C1 segment of cervical spinal cord (tissue), 14 donors: ENCODE results near the gene RGS17.
A peak's percentile ranks its signal among the peaks of the same experiment; 100 is the strongest.
"Not testable (repeated sequence)": the region's sequence is repeated elsewhere in the genome, so short reads cannot be mapped to it uniquely, and the experiment has no call there.

Experiments used
- DNase-seq, 14 donors: peaks; one replicate each; lab custom pipeline; 2025; lab: John Stamatoyannopoulos, UW

RGS17 gene

DNA sequence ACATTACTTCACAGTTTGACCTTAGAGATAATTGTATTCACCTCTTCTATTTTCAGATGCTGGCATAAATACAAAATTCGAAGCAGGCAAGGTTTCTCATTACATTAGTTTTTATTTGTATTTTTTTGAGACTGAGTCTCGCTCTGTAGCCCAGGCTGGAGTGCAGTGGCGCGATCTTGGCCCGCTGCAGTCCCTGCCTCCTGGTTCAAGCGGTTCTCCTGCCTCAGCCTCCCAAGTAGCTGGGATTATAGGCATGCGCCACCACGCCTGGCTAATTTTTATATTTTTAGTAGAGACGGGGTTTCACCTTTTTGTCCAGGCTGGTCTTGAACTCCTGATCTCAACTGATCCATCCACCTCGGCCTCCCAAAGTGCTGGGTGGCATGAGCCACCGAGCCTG is 145.8 kb downstream of the RGS17 start:
- DNase-seq, result not testable (repeated sequence)

DNA sequence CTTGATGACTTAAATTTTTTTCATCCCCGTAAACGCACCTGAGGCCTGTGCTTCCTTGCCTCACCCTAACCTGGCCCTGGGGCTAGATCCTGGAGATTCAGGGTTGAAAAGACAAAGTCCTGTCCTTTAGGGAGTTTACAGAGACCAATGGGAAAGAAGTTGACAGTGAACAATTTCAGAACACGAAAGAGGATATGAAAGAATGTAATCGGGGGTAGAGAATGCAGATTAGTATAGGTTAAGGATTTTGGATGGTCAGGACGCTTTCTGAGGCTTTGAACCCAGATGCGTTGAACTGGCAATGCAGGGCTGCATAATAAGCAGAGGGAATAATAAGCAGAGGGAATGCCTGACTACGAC is 146.6 kb downstream of the RGS17 start:
- DNase-seq, result no peak

DNA sequence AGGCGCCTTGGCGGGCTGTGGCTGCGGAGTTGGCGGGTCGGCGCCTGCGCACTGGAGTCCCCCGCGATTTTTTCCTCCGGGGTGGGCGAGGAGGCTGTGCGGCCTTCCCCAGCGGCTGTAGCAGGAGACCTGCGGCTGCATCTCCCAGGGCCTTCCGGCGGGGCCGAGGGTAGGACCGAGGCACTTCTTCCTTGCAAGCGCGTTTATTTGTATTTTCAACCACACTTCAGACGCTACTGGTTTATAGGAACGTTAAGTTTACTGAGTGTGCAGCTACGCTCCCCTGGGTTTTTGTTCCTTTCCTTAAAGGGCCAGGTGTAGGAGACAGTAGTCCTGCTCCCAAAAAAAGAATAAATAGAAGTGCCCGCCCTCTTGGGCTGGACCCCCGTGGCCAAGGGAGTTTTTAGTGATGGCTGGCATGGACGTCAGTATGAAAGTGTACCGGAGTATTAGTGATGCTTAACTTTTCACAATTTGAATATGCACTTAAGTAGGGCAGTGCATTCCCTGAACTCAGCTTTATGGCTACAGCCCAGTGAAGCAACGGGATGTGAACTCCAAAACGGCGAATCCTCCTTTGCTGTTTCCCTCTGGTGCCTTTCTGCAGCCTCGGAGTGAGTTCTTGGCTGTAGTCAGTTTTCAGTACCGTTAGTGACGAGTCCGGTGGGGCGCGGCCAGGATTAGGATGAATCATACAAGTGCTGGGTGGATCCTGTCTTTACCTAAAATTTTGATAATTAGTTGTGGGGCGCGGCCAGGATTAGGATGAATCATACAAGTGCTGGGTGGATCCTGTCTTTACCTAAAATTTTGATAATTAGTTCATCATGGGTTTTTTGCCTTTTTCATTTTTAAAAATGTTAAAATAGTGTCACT is 147.2 kb downstream of the RGS17 start:
- peak in 11 of 14 donors; percentile 11 to 97 (median 62) for DNase-seq

DNA sequence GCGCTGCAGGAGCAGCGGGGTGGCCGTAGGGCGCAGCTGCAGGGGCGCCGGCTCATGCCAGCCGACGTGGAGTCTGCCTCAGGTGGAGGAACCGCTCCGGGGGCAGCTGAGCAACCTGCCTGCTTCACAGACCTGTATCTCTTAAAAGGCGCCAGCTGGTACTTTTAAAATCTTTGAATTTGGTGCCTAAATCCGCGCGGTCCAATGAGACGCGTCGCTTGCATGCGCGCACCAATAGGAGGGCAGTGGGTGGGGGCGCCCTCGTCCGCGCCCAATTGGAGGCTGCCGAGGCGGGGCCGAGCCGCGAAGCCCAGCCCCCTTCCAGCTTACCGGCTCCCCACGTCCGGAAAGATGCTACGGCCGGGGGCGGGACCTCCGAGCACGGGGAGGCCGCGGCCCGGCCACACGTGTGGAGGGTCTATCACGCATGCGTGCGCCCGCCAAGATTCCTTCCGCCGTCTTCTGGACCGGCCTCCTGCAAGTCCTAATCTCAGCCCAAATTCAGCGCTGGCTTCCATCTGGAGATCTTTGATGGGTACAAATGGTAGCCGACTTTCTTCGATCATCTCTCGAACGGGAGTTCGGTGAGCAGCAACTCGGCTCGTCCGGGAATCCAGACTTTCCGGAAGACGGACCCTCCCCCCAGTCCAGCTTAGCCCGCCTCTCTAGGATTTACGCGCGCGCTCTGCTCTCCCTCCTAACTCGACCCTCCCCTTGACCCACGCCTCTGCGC is 148.0 kb downstream of the RGS17 start, which contains the start of gene FBXO5:
TSS of gene FBXO5 (minus strand) at position 138 of the 733 bp plus-strand sequence. CDS start at position 56, 82 bp downstream.
- DNase-seq, result peak; percentile 52 to 98 (median 96)

DNA sequence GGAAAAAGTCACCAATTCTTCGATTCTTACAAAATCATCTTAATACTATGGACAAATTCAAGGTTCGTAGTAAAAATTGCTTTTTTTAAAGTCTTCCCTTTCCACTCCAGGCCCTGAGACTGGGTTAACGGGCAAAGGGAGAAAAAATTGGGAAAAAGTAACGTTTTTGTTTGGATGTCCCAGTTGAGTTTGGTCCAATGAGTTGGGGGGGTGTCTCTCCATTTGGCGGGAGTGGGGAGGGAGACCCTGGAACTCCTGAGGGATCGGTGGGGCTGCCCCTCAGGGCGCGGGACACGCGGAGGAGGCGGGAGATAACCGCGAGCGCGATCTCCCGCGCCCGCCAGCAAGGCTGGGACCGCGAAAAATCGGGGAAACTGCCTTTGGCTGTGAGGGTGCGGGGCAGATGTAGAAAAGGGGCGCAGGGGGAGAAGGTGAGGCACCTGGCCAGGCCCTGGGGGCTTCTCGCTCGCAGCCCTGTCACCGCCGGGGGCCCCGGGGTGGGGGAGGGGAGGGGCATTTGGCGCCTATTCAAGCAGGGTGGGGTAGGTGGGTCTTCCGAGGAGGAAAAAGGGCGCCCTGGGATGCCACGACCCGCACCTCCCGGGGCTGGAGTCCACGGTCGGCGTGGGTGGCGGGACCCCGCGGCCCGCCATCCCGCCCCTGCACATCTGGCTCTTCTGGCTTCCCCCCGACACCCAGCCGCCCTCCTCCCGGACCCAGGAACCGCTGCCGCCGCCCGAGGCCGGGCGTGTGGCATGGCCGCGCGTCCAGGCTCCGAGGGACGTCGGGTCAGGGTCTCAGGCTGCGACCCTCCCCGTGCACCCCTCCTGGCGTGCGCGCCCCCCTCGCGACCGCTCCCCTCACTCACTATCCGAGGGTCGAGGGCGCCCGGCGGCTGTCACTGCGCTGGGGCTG is 148.8 kb downstream of the RGS17 start:
- DNase-seq, result peak in 1 of 14 donors; percentile 5

DNA sequence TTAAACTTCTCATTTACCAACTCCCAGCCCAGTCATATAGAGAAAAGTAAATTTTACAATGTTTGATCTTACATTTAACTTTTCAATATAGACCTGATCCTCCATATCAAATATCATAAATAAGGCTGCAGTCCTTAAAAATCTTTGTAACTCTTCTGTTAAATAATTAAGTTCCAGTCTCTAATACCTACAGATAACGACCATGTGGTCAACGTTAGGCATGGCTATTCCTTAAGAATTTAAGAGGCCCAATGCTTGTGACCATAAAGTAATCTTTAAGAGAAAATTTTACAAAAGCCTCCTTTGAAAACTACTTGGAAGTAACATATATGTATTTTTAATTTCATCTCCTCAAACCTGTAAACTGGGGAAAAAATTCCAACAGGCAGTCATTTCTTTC is 149.9 kb downstream of the RGS17 start:
- DNase-seq, result no peak

DNA sequence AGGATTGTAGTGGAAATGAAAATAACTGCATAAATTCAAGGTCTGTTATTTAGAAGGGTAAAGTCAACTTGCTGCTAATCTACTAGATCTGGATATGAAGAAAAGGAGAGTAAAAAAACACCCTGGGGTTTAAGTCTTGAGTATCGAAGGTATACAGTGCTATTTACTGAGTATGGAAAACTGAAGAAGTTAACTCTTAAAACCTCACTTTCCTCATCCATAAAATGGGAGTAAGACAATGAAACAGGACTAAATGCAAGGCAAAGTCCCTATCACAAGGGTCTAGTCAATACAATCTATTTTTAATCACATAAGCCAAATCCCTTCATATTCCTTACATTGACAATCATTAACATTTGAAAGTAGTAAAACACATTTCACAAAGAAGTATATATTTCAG is 150.4 kb downstream of the RGS17 start:
- no peak for DNase-seq

DNA sequence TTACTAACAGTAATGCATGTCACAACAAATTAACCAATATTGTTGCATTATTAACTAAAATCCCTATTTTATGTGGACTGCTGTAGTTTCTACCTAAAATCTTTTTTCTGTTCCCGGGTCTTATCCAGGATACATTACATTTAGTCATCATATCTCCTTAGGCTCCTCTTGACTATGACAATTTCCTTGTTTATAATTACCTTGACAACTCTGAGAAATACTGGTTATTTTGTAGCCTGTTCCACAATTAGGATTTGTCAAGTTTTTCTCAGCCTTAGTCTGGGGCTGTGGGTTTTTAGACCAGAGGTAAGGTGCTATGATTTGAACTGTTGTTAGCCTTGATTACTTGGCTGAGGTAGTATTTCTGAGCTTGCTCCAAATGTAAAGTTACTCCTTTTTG is 152.0 kb downstream of the RGS17 start:
- no peak for DNase-seq

DNA sequence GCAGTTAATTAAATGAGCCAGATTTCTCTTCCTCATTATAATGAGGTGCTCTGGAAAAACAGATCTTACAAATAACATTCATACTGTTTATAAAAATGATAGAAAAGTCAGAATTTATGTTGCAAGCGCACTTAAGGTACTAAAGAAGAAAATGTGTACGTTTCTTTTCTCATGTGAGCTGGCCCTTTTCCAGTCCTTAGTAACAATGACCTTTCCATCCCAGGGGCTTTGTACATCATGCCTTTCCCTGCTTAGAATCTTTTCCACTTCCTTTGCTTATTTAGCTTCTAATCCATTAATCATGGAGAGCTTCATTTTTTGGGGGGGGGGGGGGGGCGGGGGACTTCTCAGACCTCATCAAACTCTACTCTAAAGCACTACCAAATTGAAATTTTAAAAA is 153.0 kb downstream of the RGS17 start:
- DNase-seq, result no peak

DNA sequence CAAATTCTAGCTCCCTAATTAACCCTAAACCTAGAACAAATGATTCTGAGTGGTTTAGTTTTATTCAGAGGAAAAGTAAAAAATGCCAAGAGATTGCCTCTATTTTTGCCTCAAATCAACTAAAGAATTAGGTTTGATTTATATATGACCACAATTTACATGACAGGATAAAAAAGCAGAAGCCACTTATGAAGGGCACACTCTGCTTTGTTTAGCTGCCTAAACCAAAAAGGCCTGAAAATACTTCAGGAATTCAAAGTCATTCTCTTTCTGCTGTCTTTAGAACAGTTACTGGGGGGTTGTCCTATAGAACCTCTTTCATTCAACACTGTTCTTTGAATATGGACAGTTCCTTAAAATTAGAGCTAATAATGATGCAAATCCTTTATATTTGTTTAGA is 153.5 kb downstream of the RGS17 start:
- DNase-seq, result no peak

DNA sequence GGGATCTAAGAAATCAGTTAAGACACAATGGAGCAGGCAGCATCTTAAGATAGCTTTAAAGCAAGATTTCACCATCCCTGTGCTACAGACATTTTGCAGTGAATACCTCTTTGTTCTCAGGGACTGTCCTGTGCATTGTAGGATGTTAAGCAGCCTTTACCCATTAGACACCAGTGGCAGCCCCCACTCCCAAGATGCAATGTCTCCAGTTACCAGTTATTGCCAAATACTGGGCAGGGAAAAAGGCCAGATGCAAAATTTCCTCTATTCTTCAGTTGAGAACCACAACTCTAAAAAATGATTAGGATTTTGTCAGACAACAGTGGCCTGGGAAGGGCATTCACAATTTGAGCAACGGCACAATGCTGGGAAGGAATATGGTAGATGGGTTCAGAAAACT is 154.3 kb downstream of the RGS17 start:
- no peak for DNase-seq

DNA sequence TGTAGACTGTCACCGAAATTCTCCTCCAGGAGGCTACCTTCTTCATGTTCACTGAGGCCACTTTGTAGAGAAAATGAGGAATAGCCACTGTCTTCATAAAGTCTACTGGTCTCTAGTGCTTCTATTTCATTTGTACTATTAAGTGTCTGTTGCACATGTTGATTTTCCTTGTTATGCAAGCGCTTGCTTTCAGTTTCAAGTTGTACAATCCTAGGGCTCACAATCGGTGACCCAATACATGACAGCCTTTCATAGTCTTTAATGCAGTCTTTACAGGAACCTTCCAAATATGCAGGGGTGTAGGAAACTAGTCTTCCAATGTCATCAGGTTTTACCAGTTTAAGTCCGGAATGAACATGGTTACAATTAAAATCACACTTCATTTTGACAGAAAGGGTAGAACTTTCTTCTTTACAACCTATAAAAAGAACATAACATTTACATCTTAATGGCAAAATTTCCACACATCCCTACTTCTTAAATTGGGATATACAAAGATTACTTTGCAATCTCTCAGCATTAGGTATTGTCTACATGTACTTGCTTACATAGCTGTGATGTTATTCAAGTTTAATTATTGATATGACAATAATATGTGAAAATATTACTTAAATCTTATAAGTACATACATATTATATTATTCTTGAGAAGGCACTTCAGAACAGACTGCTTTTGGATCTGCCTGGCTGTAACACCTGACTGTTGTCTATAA is 155.7 kb downstream of the RGS17 start:
- DNase-seq, result no peak

DNA sequence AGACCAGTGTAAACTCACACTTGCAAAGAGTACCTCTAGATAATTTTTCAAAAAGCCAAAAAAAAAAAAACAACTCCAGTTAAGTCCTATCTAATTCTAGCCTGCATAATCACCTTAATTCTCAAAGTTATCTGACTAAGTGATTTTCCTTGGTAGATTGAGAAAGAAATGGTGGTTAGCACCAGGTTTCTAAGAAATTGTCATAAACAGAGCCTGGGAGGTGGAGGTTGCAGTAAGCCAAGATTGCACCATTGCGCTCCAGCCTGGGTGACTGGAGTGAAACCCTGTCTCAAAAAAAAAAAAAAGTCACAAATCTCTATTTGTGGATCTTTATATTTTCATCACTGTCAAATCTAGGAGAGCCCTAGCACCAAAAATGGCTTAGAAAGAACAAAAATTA is 157.2 kb downstream of the RGS17 start:
- no peak for DNase-seq

DNA sequence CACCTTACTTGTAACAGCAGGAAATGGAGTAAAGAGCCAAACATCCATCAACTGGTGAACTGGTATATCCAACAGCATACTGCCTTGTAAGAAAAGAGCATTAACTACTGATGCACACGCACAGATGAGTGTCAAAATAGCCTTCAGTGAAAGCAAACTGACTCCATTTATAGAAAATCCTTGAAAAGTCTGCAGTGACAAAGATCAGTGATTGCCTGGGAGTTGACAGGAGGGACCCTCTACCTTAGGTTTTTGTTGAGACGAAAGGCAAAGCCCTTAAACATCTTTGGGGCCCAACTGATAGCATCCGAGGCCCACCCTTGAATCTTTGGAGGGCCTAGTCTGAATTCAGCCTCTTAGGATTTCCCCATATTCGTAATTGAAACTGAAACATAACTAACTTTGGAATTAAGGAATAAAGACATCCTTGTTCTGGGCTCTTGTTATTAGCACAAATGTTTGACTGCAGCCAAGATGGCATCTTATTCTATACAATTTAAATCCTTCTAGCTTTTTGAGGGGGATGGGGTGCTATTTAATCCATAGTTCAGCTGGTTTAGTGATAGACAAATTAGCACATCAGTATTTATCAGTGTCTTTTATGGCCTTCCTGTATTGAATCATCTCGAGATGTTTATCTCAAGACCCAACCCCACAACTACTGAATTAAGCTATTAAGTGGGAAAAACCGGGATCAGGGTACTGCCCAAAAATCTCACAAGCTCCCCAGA is 161.2 kb downstream of the RGS17 start:
- DNase-seq, result no peak

DNA sequence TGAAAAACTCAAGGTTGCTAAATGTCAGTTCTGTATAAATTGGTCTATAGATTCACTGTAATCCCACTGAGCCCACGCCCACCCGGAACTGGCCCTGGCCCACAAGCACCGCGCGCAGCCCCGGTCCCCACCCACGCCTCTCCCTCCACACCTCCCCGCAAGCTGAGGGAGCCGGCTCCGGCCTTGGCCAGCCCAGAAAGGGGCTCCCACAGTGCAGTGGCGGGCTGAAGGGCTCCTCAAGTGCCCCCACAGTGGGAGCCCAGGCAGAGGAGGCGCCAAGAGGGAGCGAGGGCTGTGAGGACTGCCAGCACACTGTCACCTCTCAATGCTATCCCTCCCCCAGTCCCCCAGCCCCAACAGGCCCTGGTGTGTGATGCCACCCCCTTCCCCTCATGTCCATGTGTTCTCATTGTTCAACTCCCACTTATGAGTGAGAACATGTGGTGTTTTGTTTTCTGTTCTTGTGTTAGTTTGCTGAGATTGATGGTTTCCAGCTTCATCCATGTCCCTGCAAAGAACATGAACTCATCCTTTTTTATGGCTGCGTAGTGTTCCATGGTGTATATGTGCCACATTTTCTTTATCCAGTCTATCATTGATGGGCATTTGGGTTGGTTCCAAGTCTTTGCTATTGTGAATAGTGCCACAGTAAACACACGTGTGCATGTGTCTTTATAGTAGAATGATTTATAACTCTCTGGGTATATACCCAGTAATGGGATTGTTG is 164.8 kb downstream of the RGS17 start:
- not testable (repeated sequence) for DNase-seq

DNA sequence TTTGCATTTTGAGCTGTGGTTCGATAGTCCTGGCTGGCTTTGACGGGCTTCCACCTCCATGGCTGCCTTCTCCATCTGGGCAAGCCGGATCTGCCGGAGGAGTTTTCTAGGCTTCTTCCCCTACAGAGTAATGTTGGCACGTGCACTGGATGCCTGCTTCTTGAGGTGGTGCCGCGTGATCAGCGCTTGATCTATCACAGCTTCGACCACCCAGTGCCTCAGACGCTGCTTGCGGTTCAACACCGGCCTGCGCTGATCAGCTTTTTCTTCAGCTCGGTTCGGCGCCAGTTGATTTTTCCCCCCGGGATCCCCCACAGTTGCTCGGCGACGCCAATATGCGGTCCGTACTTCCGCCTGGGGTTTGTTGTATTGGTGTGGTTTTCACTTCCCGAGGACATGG is 171.7 kb downstream of the RGS17 start:
- no peak for DNase-seq

DNA sequence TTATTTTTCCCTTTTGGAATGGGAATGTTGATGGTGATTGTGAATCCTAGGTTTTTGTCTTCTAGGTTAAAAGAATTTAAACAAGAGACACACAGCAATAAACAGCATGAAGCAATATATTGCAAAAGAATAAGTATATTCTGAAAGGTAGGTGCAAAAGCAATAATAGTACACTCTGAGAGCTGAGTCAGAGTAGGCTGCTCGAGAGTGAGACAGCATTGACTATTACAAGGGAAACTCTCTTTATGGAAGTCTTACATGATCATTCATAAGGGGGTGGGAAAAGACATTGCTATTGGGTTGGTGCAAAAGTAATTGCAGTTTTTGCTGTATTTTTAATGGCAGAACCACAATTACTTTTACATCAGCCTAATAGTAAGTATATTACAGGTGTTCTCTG is 173.3 kb downstream of the RGS17 start:
- no peak for DNase-seq
